Measurements from ENCODE around the gene CTU1. TPM values are rescaled to one million over a fixed set of nuclear protein-coding genes. Genes with fewer than 3 reads are reported as not detected.
"Not testable (repeated sequence)": the region's sequence is repeated elsewhere in the genome, so short reads cannot be mapped to it uniquely, and the experiment has no call there.

Gene CTU1
- total RNA-seq, 1 donor from 2014 or later: 8.3 TPM

DNA sequence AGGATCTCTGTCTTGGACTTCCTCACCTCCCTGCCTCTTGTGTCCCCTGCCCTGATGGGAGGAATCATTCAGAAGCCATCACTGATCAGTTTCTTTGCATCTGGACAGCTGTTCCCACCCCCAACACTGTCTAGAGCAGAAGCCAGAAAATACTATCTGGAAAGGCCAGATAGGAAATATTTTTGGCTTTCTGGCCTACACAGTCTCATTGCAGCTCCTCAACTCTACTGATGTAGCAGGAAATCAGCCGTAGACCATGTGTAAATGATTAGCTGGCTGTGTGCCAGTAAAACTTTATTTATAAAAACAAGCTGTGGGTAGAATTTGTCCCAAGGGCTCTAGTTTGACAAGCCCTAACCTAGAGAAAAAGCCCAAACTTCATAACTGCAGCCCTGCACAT lies 39.5 kb upstream of the CTU1 start:
- Histone ChIP-seq H3K36me3 (no peaks in the 10 kb centered on the region), H3K9me3 (no peaks in the 10 kb centered on the region), H3K27ac (no peak overlapping the region), H3K4me3 (no peak overlapping the region), H3K27me3 (ENCODE audit: low read depth) (peaks cover 4% of the 10 kb centered on the region), H3K4me1 (peaks cover 9% of the 10 kb centered on the region)
- intact Hi-C loops (cut with DNase I): no loop called here
- TF ChIP-seq, protein P1, sequence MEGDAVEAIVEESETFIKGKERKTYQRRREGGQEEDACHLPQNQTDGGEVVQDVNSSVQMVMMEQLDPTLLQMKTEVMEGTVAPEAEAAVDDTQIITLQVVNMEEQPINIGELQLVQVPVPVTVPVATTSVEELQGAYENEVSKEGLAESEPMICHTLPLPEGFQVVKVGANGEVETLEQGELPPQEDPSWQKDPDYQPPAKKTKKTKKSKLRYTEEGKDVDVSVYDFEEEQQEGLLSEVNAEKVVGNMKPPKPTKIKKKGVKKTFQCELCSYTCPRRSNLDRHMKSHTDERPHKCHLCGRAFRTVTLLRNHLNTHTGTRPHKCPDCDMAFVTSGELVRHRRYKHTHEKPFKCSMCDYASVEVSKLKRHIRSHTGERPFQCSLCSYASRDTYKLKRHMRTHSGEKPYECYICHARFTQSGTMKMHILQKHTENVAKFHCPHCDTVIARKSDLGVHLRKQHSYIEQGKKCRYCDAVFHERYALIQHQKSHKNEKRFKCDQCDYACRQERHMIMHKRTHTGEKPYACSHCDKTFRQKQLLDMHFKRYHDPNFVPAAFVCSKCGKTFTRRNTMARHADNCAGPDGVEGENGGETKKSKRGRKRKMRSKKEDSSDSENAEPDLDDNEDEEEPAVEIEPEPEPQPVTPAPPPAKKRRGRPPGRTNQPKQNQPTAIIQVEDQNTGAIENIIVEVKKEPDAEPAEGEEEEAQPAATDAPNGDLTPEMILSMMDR (IDR thresholded peaks at IDR 0.05): no peak
- ATAC-seq: no peak
- no peak for DNase-seq

GRCh38 chr19:51146751-51147150 lies 38.5 kb upstream of the CTU1 start:
- Histone ChIP-seq H3K36me3 (no peaks in the 10 kb centered on the region), H3K27me3 (ENCODE audit: low read depth) (no peaks in the 10 kb centered on the region), H3K4me3 (no peak overlapping the region), H3K4me1 (peaks cover 9% of the 10 kb centered on the region), H3K27ac (no peak overlapping the region), H3K9me3 (no peaks in the 10 kb centered on the region)
- ATAC-seq: no peak
- DNase-seq: no peak
- intact Hi-C loops (cut with DNase I): no loop called here
- TF ChIP-seq, protein P1 (IDR thresholded peaks at IDR 0.05): no peak

- DNase-seq (no peak), ATAC-seq (no peak)
- intact Hi-C loops (cut with DNase I): no loop called here
- TF ChIP-seq, protein P1 (IDR thresholded peaks at IDR 0.05): no peak
- Histone ChIP-seq H3K4me1 (peaks cover 16% of the 10 kb centered on the region), H3K36me3 (no peaks in the 10 kb centered on the region), H3K27ac (no peak overlapping the region), H3K4me3 (no peak overlapping the region), H3K27me3 (ENCODE audit: low read depth) (no peaks in the 10 kb centered on the region), H3K9me3 (no peaks in the 10 kb centered on the region)
These were observed 37.8 kb upstream of the CTU1 start for GRCh38 chr19:51145916-51146493.

GRCh38 chr19:51144482-51145045 lies 36.4 kb upstream of the CTU1 start:
- TF ChIP-seq, protein P1 (IDR thresholded peaks at IDR 0.05): no peak
- Histone ChIP-seq H3K4me1 (peaks cover 29% of the 10 kb centered on the region), H3K36me3 (no peaks in the 10 kb centered on the region), H3K4me3 (no peak overlapping the region), H3K27me3 (ENCODE audit: low read depth) (no peaks in the 10 kb centered on the region), H3K9me3 (no peaks in the 10 kb centered on the region), H3K27ac (no peak overlapping the region)
- DNase-seq (no peak), ATAC-seq (no peak)
- intact Hi-C loops (cut with DNase I): no loop called here

DNA sequence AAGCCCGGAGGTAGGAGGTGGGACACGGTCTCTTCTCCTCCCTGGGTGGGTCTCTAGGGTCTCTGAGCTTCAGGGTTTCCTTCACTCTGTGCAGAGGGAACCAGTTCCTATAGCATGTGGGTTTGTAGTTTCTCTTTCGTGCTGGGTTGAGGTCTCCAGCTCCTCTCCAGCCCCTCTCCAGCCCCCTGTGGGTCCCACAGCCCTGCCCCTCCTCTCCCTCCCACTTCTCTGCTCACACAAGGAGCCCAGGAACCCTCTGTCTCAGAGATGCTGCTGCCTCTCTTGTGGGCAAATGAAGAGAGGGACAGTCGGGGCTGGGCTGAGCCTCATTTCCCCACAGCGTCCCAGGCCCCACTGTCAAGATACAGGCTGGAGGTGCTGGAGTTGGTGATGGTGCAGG lies 35.3 kb upstream of the CTU1 start:
- Histone ChIP-seq H3K9me3 (no peaks in the 10 kb centered on the region), H3K4me1 (peaks cover 29% of the 10 kb centered on the region), H3K27ac (no peak overlapping the region), H3K36me3 (no peaks in the 10 kb centered on the region), H3K4me3 (peak overlapping the region; percentile 3), H3K27me3 (ENCODE audit: low read depth) (no peaks in the 10 kb centered on the region)
- TF ChIP-seq, protein P1 (IDR thresholded peaks at IDR 0.05): no peak
- intact Hi-C loops (cut with DNase I): no loop called here
- DNase-seq (no peak), ATAC-seq (no peak)

DNA sequence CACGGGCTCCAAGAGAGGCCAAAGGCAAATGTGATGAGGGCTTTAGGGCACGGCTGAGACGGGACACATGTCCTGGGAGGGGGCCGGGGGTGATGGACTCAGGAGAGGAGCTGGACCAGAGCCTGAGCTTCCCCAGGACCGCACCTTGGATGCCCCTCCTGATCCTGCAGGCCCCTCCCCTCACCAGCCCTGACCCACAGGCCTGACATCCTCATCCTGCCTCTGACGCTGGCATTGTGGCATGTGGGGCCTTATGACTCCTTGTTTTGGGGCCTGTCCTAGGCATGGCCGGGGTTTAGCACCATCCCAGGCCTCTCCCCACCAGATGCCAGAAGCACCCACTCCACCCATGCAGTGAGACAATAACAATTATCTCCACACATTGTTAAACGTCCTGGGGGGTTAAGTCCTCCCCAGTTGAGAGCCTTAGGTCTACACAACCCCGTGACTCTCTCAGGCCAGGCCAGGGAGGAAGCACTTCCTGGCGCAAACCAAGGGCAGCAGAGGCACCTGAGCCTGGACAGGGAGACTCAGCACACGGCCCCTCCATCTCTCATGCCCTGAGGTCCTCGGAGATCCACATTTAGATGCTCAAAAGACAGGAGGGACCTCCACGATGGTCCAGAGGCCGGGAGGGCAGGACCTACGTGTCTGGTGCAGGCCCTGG lies 34.7 kb upstream of the CTU1 start:
- not testable (repeated sequence) for H3K9me3 ChIP-seq, ATAC-seq

More for the DNA sequence above, 34.7 kb upstream of the CTU1 start:
- DNase-seq; H3K27ac ChIP-seq; H3K36me3 ChIP-seq; H3K27me3 ChIP-seq (ENCODE audit: low read depth); intact Hi-C loops (cut with DNase I): not testable (repeated sequence)
- Histone ChIP-seq H3K4me1 (peaks cover 27% of the 10 kb centered on the region), H3K4me3 (peak overlapping the region; percentile 14)
